H1 (cell line): Measurements from ENCODE around the gene PNPLA3. TPM values are rescaled to one million over a fixed set of nuclear protein-coding genes. Genes with fewer than 3 reads are reported as not detected.

ENCODE experiments used
- CTCF ChIA-PET: fragments of 300-600 bp; sonication (Branson Sonifier 250); formaldehyde crosslinking; loops from one replicate; lab custom pipeline; 2021; ENCODE audit not compliant: partially characterized antibody; lab: Charles Lee
- POLR2A ChIA-PET: fragments of 300-600 bp; sonication (Branson Sonifier 250); formaldehyde crosslinking; loops from one replicate; lab custom pipeline; 2021; ENCODE audit warnings: inconsistent platforms; ENCODE audit not compliant: partially characterized antibody; lab: Charles Lee
- DNase-seq, 2 experiments: peaks; one replicate each; pipeline versions ENCODE4 v3.0.0 to v3.0.0-alpha.2; 2010 to 2022; ENCODE audit warnings: low spot score in 2 of 2, low read depth in 1 of 2, mixed read lengths in 1 of 2
- FAIRE-seq: peaks from 2 replicates; lab custom pipeline; 2011; peaks lifted over from hg19 to GRCh38; lab: Jason Lieb, UNC
- H2AFZ ChIP-seq: 2 replicates; pipeline ENCODE4 v1.8.1; 2012; ENCODE audit warnings: low read length, inconsistent platforms
- H2AK5ac ChIP-seq: 2 replicates; pipeline ENCODE4 v1.6.1; 2013; ENCODE audit warnings: low read depth, low read length
- H2BK120ac ChIP-seq: replicated peaks from 2 replicates; pipeline ENCODE3; 2013; ENCODE audit warnings: low read depth, low read length, inconsistent platforms
- H2BK12ac ChIP-seq: 2 replicates; pipeline ENCODE4 v1.6.1; 2013; ENCODE audit warnings: low read depth, low read length
- H2BK15ac ChIP-seq: 2 replicates; pipeline ENCODE4 v1.6.1; 2013; ENCODE audit warnings: low read length
- H2BK20ac ChIP-seq: 2 replicates; pipeline ENCODE4 v1.6.1; 2013; ENCODE audit warnings: low read length
- H2BK5ac ChIP-seq: 2 replicates; pipeline ENCODE4 v1.6.1; 2013; ENCODE audit warnings: low read depth, low read length
- H3K14ac ChIP-seq: 2 replicates; pipeline ENCODE4 v1.6.1; 2013; ENCODE audit warnings: inconsistent platforms; ENCODE audit not compliant: insufficient read length
- H3K18ac ChIP-seq: 2 replicates; pipeline ENCODE4 v1.6.1; 2013; ENCODE audit warnings: low read length; ENCODE audit errors: extremely low read depth
- H3K23ac ChIP-seq: 2 replicates; pipeline ENCODE4 v1.6.1; 2013; ENCODE audit warnings: inconsistent platforms; ENCODE audit not compliant: insufficient read length
- H3K23me2 ChIP-seq: 2 replicates; pipeline ENCODE4 v1.6.1; 2013; ENCODE audit warnings: low read depth, low read length
- H3K27ac ChIP-seq: 2 replicates; pipeline ENCODE4 v1.6.1; 2011; ENCODE audit warnings: low read depth, low read length, inconsistent platforms
- H3K27me3 ChIP-seq, 4 experiments: replicated peaks in 1 of 4; 1 replicate in 1 of 4; 2 replicates in 3 of 4; pipeline versions ENCODE4 v1.6.1 to v1.8.1; 2011 to 2013; ENCODE audit warnings: low read length in 3 of 4, mild to moderate bottlenecking in 3 of 4, inconsistent platforms in 2 of 4, mixed read lengths in 2 of 4, moderate library complexity in 1 of 4; ENCODE audit not compliant: control insufficient read depth in 3 of 4, insufficient read depth in 3 of 4; ENCODE audit errors: extremely low read depth in 1 of 4
- H3K36me3 ChIP-seq, 4 experiments: 2 replicates each; pipeline versions ENCODE4 v1.6.1 to v1.8.1; 2011 to 2013; ENCODE audit warnings: mild to moderate bottlenecking in 4 of 4, low read length in 3 of 4, moderate library complexity in 2 of 4, control low read depth in 1 of 4, inconsistent platforms in 1 of 4; ENCODE audit not compliant: insufficient read depth in 4 of 4, control insufficient read depth in 2 of 4
- H3K4ac ChIP-seq: replicated peaks from 2 replicates; pipeline ENCODE3; 2013; ENCODE audit warnings: low read length, low read depth, mixed read lengths, inconsistent platforms; ENCODE audit not compliant: insufficient read length
- H3K4me1 ChIP-seq, 4 experiments: replicated peaks in 1 of 4; 1 replicate in 1 of 4; 2 replicates in 3 of 4; pipeline versions ENCODE4 v1.6.1 to v1.8.1; 2011 to 2013; ENCODE audit warnings: low read length in 3 of 4, inconsistent platforms in 2 of 4, mixed read lengths in 1 of 4; ENCODE audit not compliant: insufficient read depth in 4 of 4, control insufficient read depth in 3 of 4
- H3K4me2 ChIP-seq, 2 experiments: 2 replicates each; pipeline versions ENCODE4 v1.6.1 to v1.8.1; 2011 to 2013; ENCODE audit warnings: low read depth in 2 of 2, low read length in 2 of 2, control low read depth in 1 of 2, inconsistent platforms in 1 of 2, mild to moderate bottlenecking in 1 of 2; ENCODE audit not compliant: insufficient read depth in 1 of 2
- H3K4me3 ChIP-seq, 4 experiments: fragments of 200-600, 300-600 bp in 1 of 4; sonication (generic), shearing (Covaris generic), sonication (Bioruptor Twin) in 1 of 4; 2 replicates each; pipeline versions ENCODE4 v1.5.1 to v1.8.1; 2011 to 2016; ENCODE audit warnings: low read length in 4 of 4, low read depth in 3 of 4, control low read depth in 2 of 4, inconsistent platforms in 2 of 4, mild to moderate bottlenecking in 2 of 4, mixed read lengths in 1 of 4, moderate library complexity in 1 of 4; ENCODE audit not compliant: insufficient read depth in 2 of 4; ENCODE audit errors: extremely low read depth in 1 of 4
- H3K56ac ChIP-seq: replicated peaks from 2 replicates; pipeline ENCODE3; 2013; ENCODE audit warnings: low read depth, mild to moderate bottlenecking, mixed read lengths, low read length, inconsistent platforms; ENCODE audit not compliant: insufficient read length
- H3K79me1 ChIP-seq: 2 replicates; pipeline ENCODE4 v1.6.1; 2013; ENCODE audit warnings: low read depth, low read length, control low read depth
- H3K79me2 ChIP-seq, 2 experiments: 2 replicates each; pipeline versions ENCODE4 v1.6.1 to v1.8.1; 2012 to 2013; ENCODE audit warnings: low read length in 2 of 2, mild to moderate bottlenecking in 2 of 2, inconsistent platforms in 1 of 2; ENCODE audit not compliant: insufficient read depth in 2 of 2, control insufficient read depth in 1 of 2
- H3K9ac ChIP-seq, 4 experiments: replicated peaks in 1 of 4; 1 replicate in 1 of 4; 2 replicates in 3 of 4; pipeline versions ENCODE4 v1.6.1 to v1.8.1; 2011 to 2013; ENCODE audit warnings: low read depth in 3 of 4, low read length in 3 of 4, control low read depth in 2 of 4, mild to moderate bottlenecking in 2 of 4, moderate library complexity in 2 of 4, inconsistent platforms in 1 of 4; ENCODE audit errors: extremely low read depth in 1 of 4
- H3K9me3 ChIP-seq, 2 experiments: 2 replicates each; pipeline versions ENCODE4 v1.6.1 to v1.8.1; 2012 to 2013; ENCODE audit warnings: mild to moderate bottlenecking in 2 of 2, moderate library complexity in 2 of 2, control low read depth in 1 of 2, inconsistent platforms in 1 of 2, low read depth in 1 of 2, low read length in 1 of 2, mixed read lengths in 1 of 2; ENCODE audit not compliant: insufficient read depth in 2 of 2
- H4K20me1 ChIP-seq, 2 experiments: replicated peaks in 1 of 2; 2 replicates each; pipeline versions ENCODE3 to v1.8.1; 2011 to 2013; ENCODE audit warnings: inconsistent platforms in 2 of 2, low read length in 2 of 2, mild to moderate bottlenecking in 1 of 2; ENCODE audit not compliant: insufficient read depth in 2 of 2, control insufficient read depth in 1 of 2
- H4K5ac ChIP-seq: 2 replicates; pipeline ENCODE4 v1.6.1; 2013; ENCODE audit warnings: low read length, low read depth, mixed read lengths, inconsistent platforms; ENCODE audit not compliant: insufficient read length
- H4K8ac ChIP-seq: 2 replicates; pipeline ENCODE4 v1.8.0; 2013; ENCODE audit warnings: mild to moderate bottlenecking, moderate library complexity, low read length, inconsistent platforms; ENCODE audit not compliant: insufficient read depth; ENCODE audit errors: extremely low read depth
- H4K91ac ChIP-seq: replicated peaks from 2 replicates; pipeline ENCODE3; 2013; ENCODE audit warnings: low read length, mixed read lengths, inconsistent platforms; ENCODE audit not compliant: insufficient read length
- CBX5 ChIP-seq: fragments of 300-800, 300-1000 bp; sonication (generic); IDR thresholded peaks from 2 replicates; pipeline ENCODE4 v1.7.1; 2016; ENCODE audit warnings: antibody characterized with exemption, low read length, low read depth
- FOSL1 ChIP-seq: IDR thresholded peaks from 2 replicates; pipeline ENCODE4 v1.6.1; 2011; ENCODE audit warnings: mild to moderate bottlenecking, low read depth, low read length, moderate library complexity; ENCODE audit not compliant: insufficient read depth
- RAD21 ChIP-seq, 2 experiments: IDR thresholded peaks in 1 of 2; conservative IDR thresholded peaks in 1 of 2; 2 replicates each; pipeline ENCODE4 v1.6.1; 2011; ENCODE audit warnings: low read depth in 2 of 2, low read length in 2 of 2, improper control_type of control experiment in 1 of 2, inconsistent platforms in 1 of 2, mild to moderate bottlenecking in 1 of 2, moderate library complexity in 1 of 2
- RNF2 ChIP-seq: fragments of 200-900, 300-1000 bp; sonication (generic); IDR thresholded peaks from 2 replicates; pipeline ENCODE4 v1.7.1; 2016; ENCODE audit warnings: borderline replicate concordance, low read depth, mild to moderate bottlenecking, antibody characterized with exemption, low read length; ENCODE audit not compliant: poor library complexity, severe bottlenecking; ENCODE audit errors: missing control alignments
- SAP30 ChIP-seq: fragments of 300-600 bp; sonication (generic); IDR thresholded peaks from 2 replicates; pipeline ENCODE4 v1.7.1; 2012; ENCODE audit warnings: low read length, moderate library complexity, mild to moderate bottlenecking, inconsistent platforms; ENCODE audit not compliant: insufficient read depth, insufficient replicate concordance
- WGBS, 2 experiments: shearing (Covaris generic) in 1 of 2; methylation state at CpG; one replicate each; pipeline versions ENCODE4 v1.1.6 to v1.1.7; 2013 to 2015; ENCODE audit warnings: low lambda C conversion rate in 2 of 2, mixed read lengths in 2 of 2, inconsistent platforms in 1 of 2, low coverage in 1 of 2, missing lambda C conversion rate in 1 of 2; ENCODE audit not compliant: insufficient replicate concordance in 2 of 2, insufficient coverage in 1 of 2, insufficient read length in 1 of 2; ENCODE audit errors: extremely low coverage in 1 of 2, missing lambda C conversion rate in 1 of 2; 5-methylcytosine and 5-hydroxymethylcytosine counted together
- polyA plus RNA-seq, 7 experiments: library from polyadenylated mRNA; depleted of rRNA in 3 of 7; stranded (reverse) in 5 of 7; unstranded in 2 of 7; fragments of >200 nt in 5 of 7; fragments of 200-250 nt in 2 of 7; gene quantifications; 1 replicate in 5 of 7; 2 replicates in 1 of 7; 4 replicates in 1 of 7; pipeline versions ENCODE4 v1.2.1 to v1.2.3, GENCODE V29; 2011 to 2013; ENCODE audit warnings: missing spikeins in 2 of 7, mixed read lengths in 2 of 7
- total RNA-seq: library from RNA; stranded (reverse); fragmentation: NEBNext Ultra II Directional; extraction: Animal tissue kit (Norgen Biotek cat#: 25700); gene quantifications from 2 replicates; pipeline ENCODE4 v1.2.1, GENCODE V29; 2021

Gene PNPLA3
- total and polyA plus RNA-seq, 2 of the 8 experiments (the other 6 are each of a cell fraction or from before 2014, with no cell fraction given) = 17.5 to 23.4 TPM

DNA sequence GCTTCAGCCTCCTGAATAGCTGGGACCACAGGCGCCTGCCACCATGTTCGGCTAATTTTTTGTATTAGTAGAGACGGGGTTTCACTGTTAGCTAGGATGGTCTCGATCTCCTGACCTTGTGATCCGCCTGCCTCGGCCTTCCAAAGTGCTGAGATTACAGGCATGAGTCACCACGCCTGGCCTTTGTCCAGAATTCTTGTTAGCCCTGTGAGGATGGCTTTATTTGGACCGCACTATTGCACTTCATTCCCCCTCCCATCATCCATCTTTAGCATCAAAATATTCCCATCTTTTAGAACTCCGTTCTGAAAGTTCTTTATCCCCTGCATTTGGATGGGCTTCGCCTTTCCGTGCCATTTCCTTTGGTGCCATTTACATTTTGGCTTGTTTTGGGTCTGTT is 34.3 kb downstream of the PNPLA3 start:
- Histone ChIP-seq H4K8ac (no peak overlapping the region), H2BK12ac (no peak overlapping the region), H2BK20ac (no peak overlapping the region), H3K4me2 (no peak overlapping the region)
- TF ChIP-seq CBX5 (no peak), RAD21 (IDR thresholded peaks at IDR 0.05 in 1 of 2, conservative IDR thresholded peaks at IDR 0.05 in 1 of 2; ENCODE audit: low read depth in 2 of 2, low read length in 2 of 2) (no peak), FOSL1 (no peak), RNF2 (no peak), SAP30 (no peak)
- TF ChIP-seq, all 59 proteins: peak for 0
- WGBS, 2 experiments = 91% methylated on average over 11 of the region's 11 CpGs; no CpG with 5 or more reads in 1 of the 2 experiments
- Histone ChIP-seq H3K18ac (no peak overlapping the region), H3K79me1 (peaks cover 3% of the 10 kb centered on the region; the same call in 1 of the 2 replicates), H3K4me1 (peaks cover 0 to 12% (median 3%) of the 10 kb centered on the region in 4 experiments; a peak in 4 of 7 replicates), H3K27ac (no peak overlapping the region), H4K20me1 (no peaks in the 10 kb centered on the region), H3K23ac (no peak overlapping the region), H3K9me3 (no peaks in the 10 kb centered on the region), H2BK120ac (no peak overlapping the region), H4K91ac (no peak overlapping the region), H4K5ac (no peak overlapping the region), H3K4me3 (no peak overlapping the region), H3K56ac (no peak overlapping the region), H2BK5ac (no peak overlapping the region), H3K36me3 (peaks cover 0 to under 1% (median 0%) of the 10 kb centered on the region in 4 experiments; a peak in 1 of 8 replicates), H3K14ac (no peak overlapping the region), H3K9ac (no peak overlapping the region), H3K23me2 (peaks cover 14% of the 10 kb centered on the region; the same call in 1 of the 2 replicates), H2AFZ (no peak overlapping the region), H3K27me3 (no peaks in the 10 kb centered on the region), H3K4ac (no peak overlapping the region), H3K79me2 (peaks cover 3 to 45% of the 10 kb centered on the region in 2 experiments; a peak in 3 of 4 replicates), H2AK5ac (no peak overlapping the region), H2BK15ac (no peak overlapping the region)
- CTCF ChIA-PET = interaction anchor here (1.2 kb wide), 1 partner anchor 36 kb away, joined by 5 read pairs; no protein-coding TSS in a partner anchor
- no peak for FAIRE-seq
- no peak for DNase-seq
- POLR2A ChIA-PET = no interaction called here
